ENCODE measurements around the gene IL1RL1. TPM values are rescaled to one million over a fixed set of nuclear protein-coding genes. Genes with fewer than 3 reads are reported as not detected.
A peak's percentile ranks its signal among the peaks of the same experiment; 100 is the strongest.

The IL1RL1 gene
- total and polyA plus RNA-seq, 5 donors from 2014 or later = 0.89 TPM; not detected in 4

DNA sequence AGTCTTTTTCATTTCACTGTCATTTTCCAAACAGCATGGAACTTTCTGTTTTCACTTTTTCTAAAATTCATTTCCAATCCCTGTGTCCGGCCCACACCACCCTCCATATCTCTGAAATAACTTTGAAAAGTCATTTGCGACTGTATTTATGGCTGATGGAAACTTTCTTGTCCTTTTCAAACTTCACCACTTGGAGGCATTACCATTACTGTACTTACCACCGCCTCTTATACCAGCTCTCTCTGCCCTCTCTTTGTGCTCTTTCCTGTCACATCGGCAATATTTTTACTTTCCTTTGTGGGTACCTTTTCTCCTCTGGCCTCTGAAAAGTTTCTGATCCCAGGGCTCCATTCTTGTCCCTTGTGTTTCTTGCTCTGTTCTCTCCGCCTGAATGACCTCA, 39.5 kb upstream of the IL1RL1 start:
- H3K27me3 Mint-ChIP-seq = no peaks in the 10 kb centered on the region
- no peaks in the 10 kb centered on the region for H3K36me3 ChIP-seq (ENCODE audit: control insufficient read depth, insufficient read depth, low read length)
- H3K4me1 ChIP-seq (ENCODE audit: control insufficient read depth, insufficient read depth, low read length, poor library complexity, severe bottlenecking) = peaks cover 16% of the 10 kb centered on the region
- H3K4me1 Mint-ChIP-seq = peaks cover 6 to 21% (median 9%) of the 10 kb centered on the region in 4 donors
- H3K4me3 Mint-ChIP-seq = peak overlapping the region in 1 of 4 donors; percentile 76
- ATAC-seq (ENCODE audit: low read depth in 2 of 2) (peak; percentile 73 to 88), DNase-seq (peak in 2 of 3 donors; percentile 32 to 75)
- no peak overlapping the region for H3K27ac ChIP-seq (ENCODE audit: insufficient read depth, low read length, poor library complexity, severe bottlenecking)
- no peaks in the 10 kb centered on the region for H3K27me3 ChIP-seq (ENCODE audit: control insufficient read depth, insufficient read depth, low read length)
- peaks cover 7% of the 10 kb centered on the region for H3K36me3 Mint-ChIP-seq
- H3K9me3 ChIP-seq (ENCODE audit: control insufficient read depth in 2 of 2, low read length in 2 of 2) = no peaks in the 10 kb centered on the region
- peak overlapping the region; percentile 9 for H3K4me3 ChIP-seq (ENCODE audit: low read depth, low read length)
- peak overlapping the region in 1 of 3 donors; percentile 39 for H3K27ac Mint-ChIP-seq
- H3K9me3 Mint-ChIP-seq = peaks cover 0 to 6% (median 0%) of the 10 kb centered on the region in 7 donors

DNA sequence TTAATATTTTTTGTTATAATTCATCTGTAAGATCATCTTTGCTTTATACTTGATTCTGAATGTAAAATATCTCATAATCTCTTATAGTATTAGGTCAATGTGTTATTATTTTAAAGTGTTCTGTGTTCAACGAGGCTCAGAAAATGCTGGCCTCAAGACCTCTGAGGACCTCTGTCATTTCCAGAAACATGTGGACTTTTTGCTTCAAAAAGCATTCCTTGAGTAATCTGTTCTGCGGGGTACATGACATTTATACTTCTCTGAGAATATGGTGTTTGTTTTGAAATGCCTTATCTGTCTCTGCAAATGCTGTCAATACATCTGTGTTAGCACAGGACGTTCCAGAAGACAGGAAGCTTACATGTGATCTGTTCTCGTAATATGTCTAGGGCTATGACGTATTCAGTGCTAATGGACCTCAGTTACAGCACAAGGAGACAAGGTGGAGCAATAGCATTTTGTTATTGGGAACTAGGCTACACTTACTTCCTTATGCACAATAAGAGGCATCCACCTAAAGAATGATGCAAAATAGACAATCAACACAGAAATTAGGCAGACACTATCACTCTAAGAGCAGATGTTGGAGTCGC, 37.6 kb upstream of the IL1RL1 start:
- H3K36me3 Mint-ChIP-seq = peaks cover 7% of the 10 kb centered on the region
- H3K27ac Mint-ChIP-seq = no peak overlapping the region
- peaks cover 22% of the 10 kb centered on the region for H3K4me1 ChIP-seq (ENCODE audit: control insufficient read depth, insufficient read depth, low read length, poor library complexity, severe bottlenecking)
- H3K9me3 ChIP-seq (ENCODE audit: control insufficient read depth in 2 of 2, low read length in 2 of 2) = no peaks in the 10 kb centered on the region
- no peak overlapping the region for H3K27ac ChIP-seq (ENCODE audit: insufficient read depth, low read length, poor library complexity, severe bottlenecking)
- ATAC-seq (ENCODE audit: low read depth in 2 of 2) = no peak
- no peak overlapping the region for H3K4me3 ChIP-seq (ENCODE audit: low read depth, low read length)
- H3K36me3 ChIP-seq (ENCODE audit: control insufficient read depth, insufficient read depth, low read length) = no peaks in the 10 kb centered on the region
- no peak overlapping the region for H3K4me3 Mint-ChIP-seq
- DNase-seq = no peak
- H3K27me3 ChIP-seq (ENCODE audit: control insufficient read depth, insufficient read depth, low read length) = no peaks in the 10 kb centered on the region
- peaks cover 0 to 6% (median 0%) of the 10 kb centered on the region in 7 donors for H3K9me3 Mint-ChIP-seq
- peaks cover 3% of the 10 kb centered on the region for H3K27me3 Mint-ChIP-seq
- peaks cover 6 to 28% (median 12%) of the 10 kb centered on the region in 4 donors for H3K4me1 Mint-ChIP-seq

DNA sequence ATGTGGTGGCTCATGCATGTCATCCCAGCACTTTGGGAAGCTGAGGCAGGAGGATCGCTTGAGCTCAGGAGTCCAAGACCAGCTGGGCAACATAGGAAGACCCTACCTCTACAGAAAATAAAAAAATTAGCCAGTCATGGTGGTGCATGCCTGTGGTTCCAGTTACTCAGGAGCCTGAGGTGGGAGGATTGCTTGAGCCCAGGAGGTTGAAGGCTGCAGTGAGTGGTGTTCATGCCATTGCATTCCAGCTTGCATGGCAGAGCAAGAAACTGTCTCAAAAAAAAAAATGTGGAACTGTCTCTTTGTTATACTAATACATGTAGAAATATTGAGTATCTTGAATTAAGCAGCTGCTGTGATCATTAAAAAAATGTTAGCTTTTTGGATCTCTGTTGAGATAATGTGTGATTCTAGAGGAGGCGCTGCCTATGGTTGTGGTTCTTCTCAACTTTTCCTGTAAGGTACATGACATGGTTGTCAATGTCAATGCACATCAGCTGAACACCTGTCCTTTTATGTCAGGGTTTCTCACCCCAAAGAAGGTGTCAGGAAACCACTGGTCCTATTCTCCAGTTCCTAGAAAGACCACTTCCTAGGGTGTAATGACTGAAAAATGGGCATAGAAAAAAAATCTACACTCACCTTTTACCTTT, 34.7 kb upstream of the IL1RL1 start:
- H3K27ac ChIP-seq (ENCODE audit: insufficient read depth, low read length, poor library complexity, severe bottlenecking) = no peak overlapping the region
- Mint-ChIP-seq H3K36me3 (peaks cover 3% of the 10 kb centered on the region), H3K4me3 (no peak overlapping the region), H3K27me3 (peaks cover 11% of the 10 kb centered on the region), H3K4me1 (peaks cover 5 to 24% (median 10%) of the 10 kb centered on the region in 4 donors), H3K9me3 (peaks cover 0 to 6% (median 0%) of the 10 kb centered on the region in 7 donors), H3K27ac (peak overlapping the region in 1 of 3 donors; percentile 84)
- DNase-seq = peak in 1 of 3 donors; percentile 92
- H3K27me3 ChIP-seq (ENCODE audit: control insufficient read depth, insufficient read depth, low read length) = no peaks in the 10 kb centered on the region
- H3K36me3 ChIP-seq (ENCODE audit: control insufficient read depth, insufficient read depth, low read length) = no peaks in the 10 kb centered on the region
- peaks cover 20% of the 10 kb centered on the region for H3K4me1 ChIP-seq (ENCODE audit: control insufficient read depth, insufficient read depth, low read length, poor library complexity, severe bottlenecking)
- peak overlapping the region; percentile 7 for H3K4me3 ChIP-seq (ENCODE audit: low read depth, low read length)
- ATAC-seq (ENCODE audit: low read depth in 2 of 2) = peak; percentile 57 to 74
- no peaks in the 10 kb centered on the region for H3K9me3 ChIP-seq (ENCODE audit: control insufficient read depth in 2 of 2, low read length in 2 of 2)

DNA sequence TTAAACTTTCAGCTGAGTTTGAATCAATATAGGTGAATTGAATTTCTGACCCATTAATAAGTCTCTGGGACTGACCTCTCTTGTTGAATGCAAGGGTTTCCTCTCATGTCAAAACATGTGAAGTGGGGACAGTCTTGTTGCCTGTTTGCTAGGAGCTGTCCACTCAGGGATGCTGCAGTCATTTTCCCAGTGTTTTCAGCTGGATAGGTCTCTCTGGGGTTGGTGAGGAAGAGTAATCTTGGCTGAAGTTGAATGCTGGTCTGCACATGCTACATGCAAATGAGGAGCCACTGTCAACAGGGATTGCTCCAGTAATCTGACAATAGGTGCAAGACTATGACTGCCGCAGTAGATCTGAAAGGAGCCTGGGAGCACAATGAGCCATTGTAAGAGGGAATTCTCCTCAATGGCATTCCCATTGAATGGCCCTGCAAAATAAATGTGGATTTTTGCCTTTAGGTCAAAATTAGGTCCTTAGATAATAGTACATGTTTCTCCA, 34.1 kb upstream of the IL1RL1 start:
- Histone ChIP-seq H3K27me3 (ENCODE audit: control insufficient read depth, insufficient read depth, low read length) (no peaks in the 10 kb centered on the region), H3K4me3 (ENCODE audit: low read depth, low read length) (peak overlapping the region; percentile 7), H3K9me3 (ENCODE audit: control insufficient read depth in 2 of 2, low read length in 2 of 2) (no peaks in the 10 kb centered on the region), H3K4me1 (ENCODE audit: control insufficient read depth, insufficient read depth, low read length, poor library complexity, severe bottlenecking) (peaks cover 15% of the 10 kb centered on the region), H3K27ac (ENCODE audit: insufficient read depth, low read length, poor library complexity, severe bottlenecking) (no peak overlapping the region), H3K36me3 (ENCODE audit: control insufficient read depth, insufficient read depth, low read length) (no peaks in the 10 kb centered on the region)
- Mint-ChIP-seq H3K4me1 (peaks cover 0 to 18% (median 5%) of the 10 kb centered on the region in 4 donors), H3K36me3 (peaks cover 3% of the 10 kb centered on the region), H3K4me3 (no peak overlapping the region), H3K9me3 (peaks cover 0 to 6% (median 0%) of the 10 kb centered on the region in 7 donors), H3K27me3 (peaks cover 16% of the 10 kb centered on the region), H3K27ac (no peak overlapping the region)
- ATAC-seq (ENCODE audit: low read depth in 2 of 2) = peak in 1 of 2 donors; percentile 10
- DNase-seq = no peak

DNA sequence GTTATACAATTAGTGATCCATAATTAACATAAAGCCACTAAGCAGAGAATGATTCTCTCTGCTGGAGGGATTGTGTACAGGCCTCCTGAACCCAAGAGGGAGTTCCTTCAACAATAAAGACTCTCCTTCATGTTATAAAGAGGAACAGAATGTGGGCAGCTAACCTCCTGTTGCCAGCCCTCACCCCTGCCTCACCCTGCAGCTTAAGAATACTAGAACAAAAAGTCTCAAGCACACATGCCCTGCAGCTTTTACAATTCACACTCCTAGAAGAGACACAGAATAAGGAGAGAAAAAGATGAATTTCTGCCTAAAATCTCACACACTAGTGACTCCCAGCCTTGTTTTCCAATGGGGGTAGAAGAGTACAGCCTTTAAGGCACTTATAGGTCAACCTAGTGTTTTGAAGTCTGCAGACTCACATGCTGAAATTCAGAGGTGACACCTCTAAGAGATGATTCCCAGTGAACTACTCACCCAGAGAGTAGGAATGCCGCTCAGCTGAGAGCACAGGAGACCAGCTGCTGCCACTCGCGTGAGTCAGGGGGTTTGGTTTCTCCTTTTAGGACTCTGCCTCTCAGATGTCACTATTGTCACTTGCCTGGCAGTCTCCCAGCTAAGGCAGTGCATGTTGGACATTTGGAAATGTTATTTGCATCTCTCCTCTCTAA, 32.5 kb upstream of the IL1RL1 start:
- Histone ChIP-seq H3K36me3 (ENCODE audit: control insufficient read depth, insufficient read depth, low read length) (no peaks in the 10 kb centered on the region), H3K27me3 (ENCODE audit: control insufficient read depth, insufficient read depth, low read length) (no peaks in the 10 kb centered on the region), H3K4me1 (ENCODE audit: control insufficient read depth, insufficient read depth, low read length, poor library complexity, severe bottlenecking) (peaks cover 15% of the 10 kb centered on the region), H3K9me3 (ENCODE audit: control insufficient read depth in 2 of 2, low read length in 2 of 2) (no peaks in the 10 kb centered on the region), H3K4me3 (ENCODE audit: low read depth, low read length) (no peak overlapping the region), H3K27ac (ENCODE audit: insufficient read depth, low read length, poor library complexity, severe bottlenecking) (no peak overlapping the region)
- peaks cover 16% of the 10 kb centered on the region for H3K27me3 Mint-ChIP-seq
- DNase-seq = peak in 1 of 3 donors; percentile 33
- H3K4me1 Mint-ChIP-seq = peaks cover 0 to 18% (median 5%) of the 10 kb centered on the region in 4 donors
- H3K9me3 Mint-ChIP-seq = peaks cover 0 to 6% (median 0%) of the 10 kb centered on the region in 7 donors
- H3K27ac Mint-ChIP-seq = no peak overlapping the region
- no peak for ATAC-seq (ENCODE audit: low read depth in 2 of 2)
- H3K36me3 Mint-ChIP-seq = peaks cover 3% of the 10 kb centered on the region
- H3K4me3 Mint-ChIP-seq = no peak overlapping the region

DNA sequence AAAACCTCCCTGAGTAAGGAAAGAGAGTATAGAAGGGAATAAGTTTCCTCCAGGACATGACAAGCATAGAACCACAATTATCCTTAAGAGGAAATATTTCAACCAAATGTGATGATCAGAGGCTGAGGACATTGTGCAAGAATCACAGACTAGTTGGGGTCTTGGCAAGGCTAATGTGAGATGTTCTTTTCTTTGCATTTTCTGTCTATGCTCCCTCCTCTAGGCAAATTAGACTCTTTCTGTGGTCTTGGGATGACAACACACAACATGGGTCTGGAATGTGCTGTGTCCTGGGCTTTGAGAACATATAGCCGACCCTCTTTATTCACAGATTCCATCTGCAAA, 32.0 kb upstream of the IL1RL1 start:
- no peak overlapping the region for H3K27ac ChIP-seq (ENCODE audit: insufficient read depth, low read length, poor library complexity, severe bottlenecking)
- DNase-seq (no peak), ATAC-seq (ENCODE audit: low read depth in 2 of 2) (no peak)
- no peak overlapping the region for H3K27ac Mint-ChIP-seq
- no peak overlapping the region for H3K4me3 ChIP-seq (ENCODE audit: low read depth, low read length)
- peaks cover 0 to 6% (median 0%) of the 10 kb centered on the region in 7 donors for H3K9me3 Mint-ChIP-seq
- H3K9me3 ChIP-seq (ENCODE audit: control insufficient read depth in 2 of 2, low read length in 2 of 2) = no peaks in the 10 kb centered on the region
- no peaks in the 10 kb centered on the region for H3K36me3 ChIP-seq (ENCODE audit: control insufficient read depth, insufficient read depth, low read length)
- peaks cover 15% of the 10 kb centered on the region for H3K4me1 ChIP-seq (ENCODE audit: control insufficient read depth, insufficient read depth, low read length, poor library complexity, severe bottlenecking)
- H3K4me3 Mint-ChIP-seq = no peak overlapping the region
- no peaks in the 10 kb centered on the region for H3K27me3 ChIP-seq (ENCODE audit: control insufficient read depth, insufficient read depth, low read length)
- peaks cover 0 to 18% (median 5%) of the 10 kb centered on the region in 4 donors for H3K4me1 Mint-ChIP-seq
- H3K27me3 Mint-ChIP-seq = peaks cover 16% of the 10 kb centered on the region
- peaks cover 3% of the 10 kb centered on the region for H3K36me3 Mint-ChIP-seq

DNA sequence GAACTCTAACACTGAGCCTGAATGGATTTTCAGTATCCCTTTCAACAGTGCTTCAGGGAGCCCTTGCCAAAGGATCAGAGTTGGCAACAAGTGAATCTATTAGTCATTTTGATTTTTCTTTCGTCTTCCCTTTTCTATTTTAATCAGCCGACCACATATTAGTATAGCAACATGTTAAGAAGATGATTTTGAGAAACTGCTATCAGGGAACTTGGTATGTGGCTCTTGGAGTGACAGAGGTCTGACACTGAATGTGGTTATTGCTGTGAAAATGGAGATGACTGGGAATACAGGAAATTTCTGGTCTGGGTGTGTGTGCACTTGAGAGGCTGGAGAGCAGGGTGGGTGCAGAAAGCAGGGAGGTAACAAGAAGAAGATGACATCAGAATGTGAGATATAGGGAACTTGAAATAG, 28.7 kb upstream of the IL1RL1 start:
- H3K9me3 Mint-ChIP-seq = no peaks in the 10 kb centered on the region
- H3K36me3 ChIP-seq (ENCODE audit: control insufficient read depth, insufficient read depth, low read length) = no peaks in the 10 kb centered on the region
- no peaks in the 10 kb centered on the region for H3K9me3 ChIP-seq (ENCODE audit: control insufficient read depth in 2 of 2, low read length in 2 of 2)
- H3K4me1 ChIP-seq (ENCODE audit: control insufficient read depth, insufficient read depth, low read length, poor library complexity, severe bottlenecking) = no peaks in the 10 kb centered on the region
- H3K27me3 ChIP-seq (ENCODE audit: control insufficient read depth, insufficient read depth, low read length) = no peaks in the 10 kb centered on the region
- H3K36me3 Mint-ChIP-seq = no peaks in the 10 kb centered on the region
- H3K4me1 Mint-ChIP-seq = peaks cover 0 to 2% (median 0%) of the 10 kb centered on the region in 4 donors
- H3K4me3 ChIP-seq (ENCODE audit: low read depth, low read length) = no peak overlapping the region
- H3K4me3 Mint-ChIP-seq = no peak overlapping the region
- ATAC-seq (ENCODE audit: low read depth in 2 of 2) (no peak), DNase-seq (no peak)
- no peak overlapping the region for H3K27ac Mint-ChIP-seq
- H3K27me3 Mint-ChIP-seq = peaks cover 23% of the 10 kb centered on the region
- no peak overlapping the region for H3K27ac ChIP-seq (ENCODE audit: insufficient read depth, low read length, poor library complexity, severe bottlenecking)
